Type B pancreatic cell (in vitro differentiated cells): ENCODE data around the gene PDS5A. TPM values are rescaled to one million over a fixed set of nuclear protein-coding genes. Genes with fewer than 3 reads are reported as not detected.
"Not testable (repeated sequence)": the region's sequence is repeated elsewhere in the genome, so short reads cannot be mapped to it uniquely, and the experiment has no call there.

ENCODE experiments used
- DNase-seq: peaks from one replicate; pipeline ENCODE4 v3.0.0; 2021; ENCODE audit warnings: mixed read lengths; ENCODE audit not compliant: unreplicated experiment; ENCODE audit errors: extremely low spot score
- H3K27ac Mint-ChIP-seq: 2 replicates; pipeline ENCODE4 v1.8.0; 2021; ENCODE audit warnings: mild to moderate bottlenecking, mixed read lengths
- H3K27me3 Mint-ChIP-seq: 2 replicates; pipeline ENCODE4 v1.8.0; 2021; ENCODE audit warnings: mixed read lengths
- H3K36me3 Mint-ChIP-seq: 2 replicates; pipeline ENCODE4 v1.8.0; 2021; ENCODE audit warnings: mixed read lengths
- H3K4me1 Mint-ChIP-seq: one replicate; pipeline ENCODE4 v1.8.0; 2021; ENCODE audit warnings: mixed read lengths; ENCODE audit not compliant: unreplicated experiment
- H3K4me3 Mint-ChIP-seq: 2 replicates; pipeline ENCODE4 v1.8.0; 2021; ENCODE audit warnings: mild to moderate bottlenecking, mixed read lengths
- H3K9me3 Mint-ChIP-seq: 2 replicates; pipeline ENCODE4 v1.8.0; 2021; ENCODE audit warnings: mixed read lengths
- total RNA-seq: library from RNA; stranded (reverse); gene quantifications from 2 replicates; pipeline ENCODE4 v1.2.1, GENCODE V29; 2021; ENCODE audit warnings: low replicate concordance
- TF ChIP-seq, protein P1 (sequence below): fragments of 200-600 bp; sonication (generic); conservative IDR thresholded peaks from 2 replicates; pipeline ENCODE4 v1.5.0; 2021; ENCODE audit warnings: antibody characterized with exemption, mild to moderate bottlenecking

PDS5A gene
- total RNA-seq, 1 donor from 2014 or later, result 73.3 TPM

DNA sequence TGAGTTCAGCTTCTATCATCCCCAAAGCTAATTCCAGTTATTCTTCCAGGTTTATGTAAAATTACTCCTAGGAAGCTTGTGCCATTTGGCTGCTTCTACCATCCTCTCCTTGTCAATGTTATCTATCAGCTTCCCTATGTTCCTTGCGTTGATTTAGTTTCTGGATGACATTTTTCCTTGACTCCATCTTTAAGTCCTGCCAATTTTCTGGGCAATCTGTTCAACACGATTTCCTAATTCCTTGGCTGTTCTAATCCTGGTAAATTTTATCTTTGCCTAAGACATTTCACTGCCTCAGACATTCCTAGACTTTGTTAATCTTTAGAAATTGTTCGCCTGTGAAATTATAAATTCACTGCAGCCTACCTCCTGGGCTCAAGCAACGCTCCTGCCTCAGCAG lies 125.1 kb downstream of the PDS5A start:
- Mint-ChIP-seq H3K4me3 (no peak overlapping the region), H3K9me3 (no peaks in the 10 kb centered on the region), H3K4me1 (no peaks in the 10 kb centered on the region), H3K27ac (no peak overlapping the region), H3K27me3 (no peaks in the 10 kb centered on the region), H3K36me3 (peaks cover 31% of the 10 kb centered on the region)
- no peak for DNase-seq
- TF ChIP-seq, protein P1, sequence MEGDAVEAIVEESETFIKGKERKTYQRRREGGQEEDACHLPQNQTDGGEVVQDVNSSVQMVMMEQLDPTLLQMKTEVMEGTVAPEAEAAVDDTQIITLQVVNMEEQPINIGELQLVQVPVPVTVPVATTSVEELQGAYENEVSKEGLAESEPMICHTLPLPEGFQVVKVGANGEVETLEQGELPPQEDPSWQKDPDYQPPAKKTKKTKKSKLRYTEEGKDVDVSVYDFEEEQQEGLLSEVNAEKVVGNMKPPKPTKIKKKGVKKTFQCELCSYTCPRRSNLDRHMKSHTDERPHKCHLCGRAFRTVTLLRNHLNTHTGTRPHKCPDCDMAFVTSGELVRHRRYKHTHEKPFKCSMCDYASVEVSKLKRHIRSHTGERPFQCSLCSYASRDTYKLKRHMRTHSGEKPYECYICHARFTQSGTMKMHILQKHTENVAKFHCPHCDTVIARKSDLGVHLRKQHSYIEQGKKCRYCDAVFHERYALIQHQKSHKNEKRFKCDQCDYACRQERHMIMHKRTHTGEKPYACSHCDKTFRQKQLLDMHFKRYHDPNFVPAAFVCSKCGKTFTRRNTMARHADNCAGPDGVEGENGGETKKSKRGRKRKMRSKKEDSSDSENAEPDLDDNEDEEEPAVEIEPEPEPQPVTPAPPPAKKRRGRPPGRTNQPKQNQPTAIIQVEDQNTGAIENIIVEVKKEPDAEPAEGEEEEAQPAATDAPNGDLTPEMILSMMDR, result no peak

GRCh38 chr4:39850727-39851126 lies 127.0 kb downstream of the PDS5A start:
- DNase-seq, result no peak

GRCh38 chr4:39846705-39847104 lies 131.0 kb downstream of the PDS5A start:
- no peaks in the 10 kb centered on the region for H3K4me1 Mint-ChIP-seq

More at GRCh38 chr4:39850727-39851126, 127.0 kb downstream of the PDS5A start:
- no peak overlapping the region for H3K4me3 Mint-ChIP-seq
- no peaks in the 10 kb centered on the region for H3K9me3 Mint-ChIP-seq
- H3K27me3 Mint-ChIP-seq, result no peaks in the 10 kb centered on the region
- H3K36me3 Mint-ChIP-seq, result peaks cover 25% of the 10 kb centered on the region
- no peaks in the 10 kb centered on the region for H3K4me1 Mint-ChIP-seq
- TF ChIP-seq, protein P1, result no peak
- H3K27ac Mint-ChIP-seq, result no peak overlapping the region

GRCh38 chr4:39846120-39846519 lies 131.6 kb downstream of the PDS5A start:
- no peak overlapping the region for H3K4me3 Mint-ChIP-seq
- no peaks in the 10 kb centered on the region for H3K27me3 Mint-ChIP-seq
- TF ChIP-seq, protein P1, result no peak
- no peaks in the 10 kb centered on the region for H3K9me3 Mint-ChIP-seq
- no peaks in the 10 kb centered on the region for H3K4me1 Mint-ChIP-seq
- H3K27ac Mint-ChIP-seq, result no peak overlapping the region
- DNase-seq, result no peak
- H3K36me3 Mint-ChIP-seq, result peaks cover 10% of the 10 kb centered on the region

More at GRCh38 chr4:39846705-39847104, 131.0 kb downstream of the PDS5A start:
- no peaks in the 10 kb centered on the region for H3K9me3 Mint-ChIP-seq
- no peak overlapping the region for H3K4me3 Mint-ChIP-seq
- TF ChIP-seq, protein P1, result no peak
- no peak overlapping the region for H3K27ac Mint-ChIP-seq
- H3K36me3 Mint-ChIP-seq, result peaks cover 8% of the 10 kb centered on the region
- no peaks in the 10 kb centered on the region for H3K27me3 Mint-ChIP-seq
- DNase-seq, result no peak

DNA sequence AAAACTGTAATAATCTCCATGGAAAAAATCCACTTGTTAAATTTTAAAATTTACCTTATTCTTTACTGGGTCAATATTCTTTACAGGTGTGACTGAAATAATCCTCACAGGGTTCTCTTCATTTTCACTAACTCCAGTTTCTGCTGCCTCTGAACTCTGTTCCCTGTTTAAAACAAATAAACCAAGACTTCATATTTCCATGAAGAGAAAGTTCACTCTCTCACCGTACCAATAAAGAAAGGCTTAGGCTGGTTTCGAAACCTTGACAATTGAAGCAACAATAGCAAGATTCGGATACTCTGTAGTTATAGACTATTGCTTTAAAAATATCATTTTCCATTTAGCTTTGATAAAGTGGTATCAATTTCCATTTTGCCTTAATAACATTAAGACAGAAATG lies 135.8 kb downstream of the PDS5A start:
- H3K27ac Mint-ChIP-seq, result no peak overlapping the region
- H3K4me3 Mint-ChIP-seq, result no peak overlapping the region
- no peaks in the 10 kb centered on the region for H3K9me3 Mint-ChIP-seq
- H3K36me3 Mint-ChIP-seq, result peaks cover 22% of the 10 kb centered on the region
- TF ChIP-seq, protein P1, result no peak
- H3K4me1 Mint-ChIP-seq, result no peaks in the 10 kb centered on the region
- no peak for DNase-seq
- no peaks in the 10 kb centered on the region for H3K27me3 Mint-ChIP-seq

GRCh38 chr4:39840516-39840915 lies 137.2 kb downstream of the PDS5A start:
- not testable (repeated sequence) for H3K4me3 Mint-ChIP-seq, H3K27ac Mint-ChIP-seq, H3K4me1 Mint-ChIP-seq, H3K27me3 Mint-ChIP-seq, DNase-seq, H3K9me3 Mint-ChIP-seq
- peaks cover 29% of the 10 kb centered on the region for H3K36me3 Mint-ChIP-seq
